GM23338 (cell line): ENCODE data around the gene PTPRC. TPM values are rescaled to one million over a fixed set of nuclear protein-coding genes. Genes with fewer than 3 reads are reported as not detected.

ENCODE experiments used
- ATAC-seq: fragments of 200-7000 bp; cut with Tn5 transposase; 3 replicates; pipeline ENCODE4 v1.9.1; 2020
- DNase-seq: peaks from one replicate; pipeline ENCODE4 v3.0.0-alpha.2; 2015; ENCODE audit warnings: low spot score
- H2AFZ ChIP-seq: fragments of 200-600 bp; sonication (generic); 2 replicates; pipeline ENCODE4 v1.8.0; 2016; ENCODE audit warnings: antibody characterized with exemption, mild to moderate bottlenecking, moderate library complexity
- H3F3A ChIP-seq: fragments of 200-600 bp; sonication (generic); replicated peaks from 2 replicates; pipeline ENCODE4 v1.8.0; 2017; ENCODE audit warnings: antibody characterized with exemption, mixed run types, low read depth
- H3K27ac ChIP-seq: fragments of 200-600 bp; sonication (generic); 2 replicates; pipeline ENCODE4 v1.6.1; 2016; ENCODE audit warnings: low read depth
- H3K27me3 ChIP-seq: fragments of 200-600 bp; sonication (generic); 2 replicates; pipeline ENCODE4 v1.8.0; 2016; ENCODE audit warnings: mild to moderate bottlenecking, mixed run types, moderate library complexity; ENCODE audit not compliant: insufficient read depth
- H3K36me3 ChIP-seq: fragments of 200-600 bp; sonication (generic); 2 replicates; pipeline ENCODE4 v1.8.0; 2016; ENCODE audit warnings: mild to moderate bottlenecking; ENCODE audit not compliant: insufficient read depth
- H3K4me1 ChIP-seq: fragments of 200-600 bp; sonication (generic); 2 replicates; pipeline ENCODE4 v1.8.0; 2016; ENCODE audit warnings: mild to moderate bottlenecking, moderate library complexity; ENCODE audit not compliant: insufficient read depth
- H3K4me2 ChIP-seq: fragments of 200-600 bp; sonication (generic); 2 replicates; pipeline ENCODE4 v1.7.1; 2017; ENCODE audit warnings: mixed run types
- H3K4me3 ChIP-seq: fragments of 200-600 bp; sonication (generic); 2 replicates; pipeline ENCODE4 v1.6.1; 2016; ENCODE audit warnings: mixed run types
- H3K79me2 ChIP-seq: fragments of 200-600 bp; sonication (generic); replicated peaks from 2 replicates; pipeline ENCODE4 v1.8.0; 2017; ENCODE audit warnings: mild to moderate bottlenecking; ENCODE audit not compliant: insufficient read depth
- H3K9me2 ChIP-seq: fragments of 200-600 bp; sonication (generic); 2 replicates; pipeline ENCODE4 v1.8.0; 2017; ENCODE audit not compliant: insufficient read depth
- H4K20me1 ChIP-seq: fragments of 200-600 bp; sonication (generic); replicated peaks from 2 replicates; pipeline ENCODE4 v1.8.0; 2017; ENCODE audit warnings: mild to moderate bottlenecking; ENCODE audit not compliant: insufficient read depth
- H3K27ac Mint-ChIP-seq: 2 replicates; pipeline ENCODE4 v1.8.0; 2020; ENCODE audit warnings: inconsistent platforms, mild to moderate bottlenecking, moderate library complexity, mixed read lengths
- H3K27me3 Mint-ChIP-seq: 3 replicates; pipeline ENCODE4 v1.8.0; 2022; ENCODE audit warnings: low read depth, mild to moderate bottlenecking, moderate library complexity, mixed read lengths, inconsistent platforms; ENCODE audit not compliant: insufficient read depth, poor library complexity
- H3K36me3 Mint-ChIP-seq: 3 replicates; pipeline ENCODE4 v1.8.0; 2021; ENCODE audit warnings: low read depth, mild to moderate bottlenecking, inconsistent platforms, moderate library complexity, mixed read lengths
- H3K4me1 Mint-ChIP-seq: 3 replicates; pipeline ENCODE4 v1.8.0; 2020; ENCODE audit warnings: mild to moderate bottlenecking, inconsistent platforms, mixed read lengths
- H3K4me3 Mint-ChIP-seq: 3 replicates; pipeline ENCODE4 v1.8.0; 2021; ENCODE audit warnings: moderate library complexity, mild to moderate bottlenecking, inconsistent platforms, mixed read lengths
- H3K9me3 Mint-ChIP-seq: 3 replicates; pipeline ENCODE4 v1.8.0; 2020; ENCODE audit warnings: moderate library complexity, mild to moderate bottlenecking, inconsistent platforms, mixed read lengths
- CREB1 ChIP-seq: fragments of 250-450 bp; sonication (Bioruptor Pico); IDR thresholded peaks from 2 replicates; pipeline ENCODE4 v1.5.0; 2020; ENCODE audit warnings: low read depth, mild to moderate bottlenecking, moderate library complexity
- ETS1 ChIP-seq: IDR thresholded peaks from 2 replicates; pipeline ENCODE4 v1.6.1; 2016; ENCODE audit warnings: antibody characterized with exemption
- EZH2 ChIP-seq: fragments of 200-600 bp; sonication (generic); IDR thresholded peaks from one replicate; pipeline ENCODE4 v1.8.0; 2017; ENCODE audit warnings: antibody characterized with exemption, mild to moderate bottlenecking, low read depth; ENCODE audit not compliant: unreplicated experiment
- JUNB ChIP-seq: IDR thresholded peaks from one replicate; pipeline ENCODE4 v1.6.1; 2016; ENCODE audit warnings: antibody characterized with exemption; ENCODE audit not compliant: unreplicated experiment
- NANOG ChIP-seq: IDR thresholded peaks from 2 replicates; pipeline ENCODE4 v1.6.1; 2016; ENCODE audit warnings: antibody characterized with exemption, borderline replicate concordance
- POLR2AphosphoS5 ChIP-seq: IDR thresholded peaks from 2 replicates; pipeline ENCODE4 v1.6.1; 2016; ENCODE audit warnings: antibody characterized with exemption, low read depth
- REST ChIP-seq: IDR thresholded peaks from one replicate; pipeline ENCODE4 v1.6.1; 2018; ENCODE audit warnings: antibody characterized with exemption; ENCODE audit not compliant: unreplicated experiment
- STAT1 ChIP-seq: IDR thresholded peaks from one replicate; pipeline ENCODE4 v1.6.1; 2016; ENCODE audit warnings: antibody characterized with exemption; ENCODE audit not compliant: unreplicated experiment
- ZNF114 ChIP-seq: fragments of 250-450 bp; sonication (Bioruptor Pico); IDR thresholded peaks from 2 replicates; pipeline ENCODE4 v1.5.0; 2020; ENCODE audit warnings: mild to moderate bottlenecking, moderate library complexity
- ZNF462 ChIP-seq: fragments of 250-450 bp; sonication (Bioruptor Pico); IDR thresholded peaks from 2 replicates; pipeline ENCODE4 v1.5.0; 2020; ENCODE audit warnings: mild to moderate bottlenecking, moderate library complexity
- polyA plus RNA-seq: library from polyadenylated mRNA; unstranded; fragments of >200 nt; fragmentation: Nextera tagmentation; extraction: Ambion mirVana; gene quantifications from 2 replicates; pipeline ENCODE4 v1.2.1, GENCODE V29; 2016
- total RNA-seq: library from RNA; depleted of rRNA; stranded (reverse); fragments of >200 nt; shearing (Covaris generic); gene quantifications from 2 replicates; pipeline ENCODE4 v1.2.3, GENCODE V29; 2014

Gene PTPRC
- total and polyA plus RNA-seq, 2 experiments from 2014 or later, result 0.10 to 0.52 TPM

GRCh38 chr1:198713081-198713480 lies 74.2 kb downstream of the PTPRC start:
- 0 out of 3 replicates have a peak, but pooled peaks cover 2% of the 10 kb centered on the region for H3K36me3 Mint-ChIP-seq
- no peaks in the 10 kb centered on the region for H3K27me3 Mint-ChIP-seq
- no peak overlapping the region for H3K4me2 ChIP-seq
- H3K27me3 ChIP-seq, result no peaks in the 10 kb centered on the region
- H3K9me3 Mint-ChIP-seq, result peaks cover 5% of the 10 kb centered on the region; the same call in 2 of the 3 replicates
- DNase-seq (no peak), ATAC-seq (no peak)
- no peak overlapping the region for H3K4me3 ChIP-seq
- no peaks in the 10 kb centered on the region for H3K36me3 ChIP-seq
- H2AFZ ChIP-seq, result 0 out of 2 replicates have a peak overlapping the region, but pooled peaks have one; percentile 0
- no peaks in the 10 kb centered on the region for H3K79me2 ChIP-seq
- H3K4me1 ChIP-seq, result peaks cover 5% of the 10 kb centered on the region; the same call in 1 of the 2 replicates
- H3K27ac Mint-ChIP-seq, result no peak overlapping the region
- H3K4me3 Mint-ChIP-seq, result no peak overlapping the region
- H3K4me1 Mint-ChIP-seq, result peaks cover 5% of the 10 kb centered on the region; the same call in 2 of the 3 replicates
- no peak overlapping the region for H3K27ac ChIP-seq
- TF ChIP-seq ETS1 (no peak), POLR2AphosphoS5 (no peak), REST (no peak), CREB1 (CRISPR knock-in tag) (no peak), STAT1 (no peak), ZNF114 (CRISPR knock-in tag) (no peak), JUNB (no peak), NANOG (no peak), EZH2 (no peak), ZNF462 (no peak)
- no peaks in the 10 kb centered on the region for H4K20me1 ChIP-seq
- H3F3A ChIP-seq, result no peaks in the 10 kb centered on the region
- H3K9me2 ChIP-seq, result no peaks in the 10 kb centered on the region
